Posterior cingulate gyrus (tissue), 11 donors: Measurements from ENCODE around the gene LEF1.
"Not testable (repeated sequence)": the region's sequence is repeated elsewhere in the genome, so short reads cannot be mapped to it uniquely, and the experiment has no call there.

Source experiments
- DNase-seq, 10 donors: peaks; one replicate each; pipeline versions ENCODE4 v3.0.0 to v3.0.0-alpha.2; 2020 to 2021; ENCODE audit warnings: mixed read lengths in 3 of 10
- intact Hi-C: fragments of 100-400 bp; cut with DNase I; formaldehyde crosslinking; loops from one replicate; pipeline ENCODE4 v1.15.1; 2023

LEF1 gene

GRCh38 chr4:108072300-108072699 lies 96.4 kb downstream of the LEF1 start:
- no peak for DNase-seq
- intact Hi-C loops: no loop called here

- intact Hi-C loops: no loop called here
- no peak for DNase-seq
Observed at GRCh38 chr4:108070775-108071174, 98.0 kb downstream of the LEF1 start.

- no peak for DNase-seq
Observed at GRCh38 chr4:108068442-108068841, 100.3 kb downstream of the LEF1 start.

GRCh38 chr4:108060686-108061321 lies 107.9 kb downstream of the LEF1 start:
- intact Hi-C loops: loop anchor here (1.0 kb wide), 1 partner anchor 511 kb away; no protein-coding TSS in a partner anchor
- no peak for DNase-seq

More at GRCh38 chr4:108068442-108068841, 100.3 kb downstream of the LEF1 start:
- intact Hi-C loops: no loop called here

GRCh38 chr4:108060164-108060563 lies 108.6 kb downstream of the LEF1 start:
- intact Hi-C loops: loop anchor here (1.0 kb wide), 1 partner anchor 512 kb away; no protein-coding TSS in a partner anchor
- DNase-seq: no peak

GRCh38 chr4:108058685-108059440 lies 109.9 kb downstream of the LEF1 start:
- intact Hi-C loops: no loop called here
- DNase-seq: no peak

GRCh38 chr4:108056418-108056817 lies 112.3 kb downstream of the LEF1 start:
- intact Hi-C loops: no loop called here
- no peak for DNase-seq

GRCh38 chr4:108055787-108056186 lies 112.9 kb downstream of the LEF1 start:
- no peak for DNase-seq
- intact Hi-C loops: no loop called here

- intact Hi-C loops: no loop called here
Observed at GRCh38 chr4:108054025-108054638, 114.6 kb downstream of the LEF1 start.

GRCh38 chr4:108053251-108053711 lies 115.5 kb downstream of the LEF1 start:
- no peak for DNase-seq
- intact Hi-C loops: no loop called here

More at GRCh38 chr4:108054025-108054638, 114.6 kb downstream of the LEF1 start:
- no peak for DNase-seq

- no peak for DNase-seq
Observed at GRCh38 chr4:108052558-108053120, 116.1 kb downstream of the LEF1 start.

GRCh38 chr4:108051343-108051742 lies 117.4 kb downstream of the LEF1 start:
- DNase-seq: no peak
- intact Hi-C loops: no loop called here

More at GRCh38 chr4:108052558-108053120, 116.1 kb downstream of the LEF1 start:
- intact Hi-C loops: no loop called here

- DNase-seq, intact Hi-C loops: not testable (repeated sequence)
Observed at GRCh38 chr4:108050166-108051111, 118.3 kb downstream of the LEF1 start.

- no peak for DNase-seq
- intact Hi-C loops: no loop called here
Observed at GRCh38 chr4:108049406-108049805, 119.3 kb downstream of the LEF1 start.

- no peak for DNase-seq
- intact Hi-C loops: no loop called here
Observed at GRCh38 chr4:108048997-108049396, 119.7 kb downstream of the LEF1 start.

- no peak for DNase-seq
- intact Hi-C loops: no loop called here
Observed at GRCh38 chr4:108048157-108048556, 120.6 kb downstream of the LEF1 start.

- DNase-seq: no peak
- intact Hi-C loops: no loop called here
Observed at GRCh38 chr4:108047199-108047598, 121.5 kb downstream of the LEF1 start.

GRCh38 chr4:108045687-108046024 lies 123.1 kb downstream of the LEF1 start:
- intact Hi-C loops: no loop called here
- DNase-seq: no peak

GRCh38 chr4:108044951-108045686 lies 123.6 kb downstream of the LEF1 start:
- intact Hi-C loops: no loop called here
- no peak for DNase-seq
